ENCODE results near the gene SEPTIN12. TPM values are rescaled to one million over a fixed set of nuclear protein-coding genes. Genes with fewer than 3 reads are reported as not detected.

The SEPTIN12 gene
- total and polyA plus RNA-seq, 3 donors from 2014 or later, result 61.0 to 310 (median 68.1) TPM

DNA sequence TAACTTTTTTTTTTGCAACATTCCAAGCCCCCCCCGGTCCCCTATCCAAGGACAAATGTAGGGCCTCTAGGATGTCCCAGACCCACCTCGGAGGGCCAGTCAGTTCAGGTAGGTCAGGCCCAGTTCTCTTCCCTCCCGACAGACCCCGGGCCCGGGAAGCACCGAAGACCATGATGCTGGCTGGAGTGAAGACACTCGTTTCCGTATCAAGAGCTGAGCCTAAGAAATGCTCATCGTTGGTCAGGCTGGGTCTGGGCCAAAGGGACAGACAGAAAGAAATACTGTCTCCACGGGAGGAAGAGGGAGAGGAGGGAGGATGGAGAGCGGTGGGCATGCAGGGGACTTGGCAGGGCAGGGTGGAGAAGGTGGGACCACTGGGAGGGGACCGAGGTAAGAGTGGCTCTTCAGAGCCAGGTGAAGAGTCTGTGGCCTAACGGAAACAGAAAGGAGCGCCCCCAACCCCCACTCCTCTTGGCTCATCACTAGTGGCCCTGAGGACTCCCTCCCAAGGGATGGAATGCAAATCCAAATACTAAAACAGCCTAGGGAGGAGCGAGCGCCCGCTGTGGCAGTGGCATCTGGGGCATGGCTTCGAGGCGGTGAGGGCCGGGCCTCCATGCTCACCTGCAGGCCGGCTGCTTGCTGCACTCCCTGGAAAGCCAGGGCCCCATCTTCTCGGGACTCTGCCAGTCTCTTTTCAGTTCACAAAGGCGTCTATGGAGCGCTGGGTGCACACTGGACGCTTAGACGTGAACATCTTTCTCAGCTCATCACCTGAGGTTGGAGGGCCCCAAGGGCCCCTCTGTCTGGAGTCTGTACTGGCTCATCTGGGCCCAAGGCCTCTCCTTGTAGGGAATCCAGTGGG, 16.0 kb upstream of the SEPTIN12 start:
- 68 to 78% methylated on average over 24 to 25 of the region's 26 CpGs for WGBS, 2 donors
- Histone ChIP-seq H3K36me3 (ENCODE audit: low read depth, missing control alignments) (no peaks in the 10 kb centered on the region), H3K4me1 (peaks cover 12% of the 10 kb centered on the region), H3K9me3 (no peaks in the 10 kb centered on the region), H3K4me3 (no peak overlapping the region), H3K27ac (peak overlapping the region in 1 of 2 donors; percentile 42), H3K27me3 (no peaks in the 10 kb centered on the region)
- intact Hi-C loops (cut with DNase I; ENCODE audit: low total_unique reads), result no loop called here
- no peak for DNase-seq
- TF ChIP-seq POLR2A (IDR thresholded peaks at IDR 0.05), result no peak
- TF ChIP-seq, protein P1, sequence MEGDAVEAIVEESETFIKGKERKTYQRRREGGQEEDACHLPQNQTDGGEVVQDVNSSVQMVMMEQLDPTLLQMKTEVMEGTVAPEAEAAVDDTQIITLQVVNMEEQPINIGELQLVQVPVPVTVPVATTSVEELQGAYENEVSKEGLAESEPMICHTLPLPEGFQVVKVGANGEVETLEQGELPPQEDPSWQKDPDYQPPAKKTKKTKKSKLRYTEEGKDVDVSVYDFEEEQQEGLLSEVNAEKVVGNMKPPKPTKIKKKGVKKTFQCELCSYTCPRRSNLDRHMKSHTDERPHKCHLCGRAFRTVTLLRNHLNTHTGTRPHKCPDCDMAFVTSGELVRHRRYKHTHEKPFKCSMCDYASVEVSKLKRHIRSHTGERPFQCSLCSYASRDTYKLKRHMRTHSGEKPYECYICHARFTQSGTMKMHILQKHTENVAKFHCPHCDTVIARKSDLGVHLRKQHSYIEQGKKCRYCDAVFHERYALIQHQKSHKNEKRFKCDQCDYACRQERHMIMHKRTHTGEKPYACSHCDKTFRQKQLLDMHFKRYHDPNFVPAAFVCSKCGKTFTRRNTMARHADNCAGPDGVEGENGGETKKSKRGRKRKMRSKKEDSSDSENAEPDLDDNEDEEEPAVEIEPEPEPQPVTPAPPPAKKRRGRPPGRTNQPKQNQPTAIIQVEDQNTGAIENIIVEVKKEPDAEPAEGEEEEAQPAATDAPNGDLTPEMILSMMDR (IDR thresholded peaks at IDR 0.05), result no peak

DNA sequence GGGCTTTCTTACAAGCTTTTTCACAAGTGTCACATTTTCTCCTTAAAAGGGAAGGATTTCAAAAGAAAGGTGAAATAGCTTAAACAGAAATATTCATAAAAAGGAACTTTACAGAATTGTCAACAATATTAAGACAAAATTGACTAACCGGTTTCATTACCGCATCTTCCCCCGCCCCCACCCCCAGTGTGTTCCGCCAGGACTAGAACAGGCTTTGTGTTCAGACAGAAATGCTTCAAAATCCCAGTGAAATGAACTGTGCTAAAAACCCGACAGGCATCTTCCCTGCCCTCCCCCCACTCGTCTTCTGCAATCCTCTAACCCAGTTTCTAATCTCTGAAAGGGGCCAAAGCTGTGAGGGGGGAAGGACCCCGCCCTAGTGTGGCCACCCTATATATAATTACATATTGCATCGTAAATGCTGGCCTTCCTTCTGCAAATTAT, 15.3 kb upstream of the SEPTIN12 start:
- Histone ChIP-seq H3K9me3 (no peaks in the 10 kb centered on the region), H3K4me1 (peaks cover 12% of the 10 kb centered on the region), H3K36me3 (ENCODE audit: low read depth, missing control alignments) (no peaks in the 10 kb centered on the region), H3K27me3 (no peaks in the 10 kb centered on the region), H3K27ac (peak overlapping the region in 1 of 2 donors; percentile 88), H3K4me3 (peak overlapping the region; percentile 77 to 80)
- intact Hi-C loops (cut with DNase I; ENCODE audit: low total_unique reads), result no loop called here
- DNase-seq, result no peak
- 37 to 38% methylated on average over 8 of the region's 8 CpGs for WGBS, 2 donors
- TF ChIP-seq, protein P1 (IDR thresholded peaks at IDR 0.05), result no peak
- no peak for TF ChIP-seq POLR2A (IDR thresholded peaks at IDR 0.05)

DNA sequence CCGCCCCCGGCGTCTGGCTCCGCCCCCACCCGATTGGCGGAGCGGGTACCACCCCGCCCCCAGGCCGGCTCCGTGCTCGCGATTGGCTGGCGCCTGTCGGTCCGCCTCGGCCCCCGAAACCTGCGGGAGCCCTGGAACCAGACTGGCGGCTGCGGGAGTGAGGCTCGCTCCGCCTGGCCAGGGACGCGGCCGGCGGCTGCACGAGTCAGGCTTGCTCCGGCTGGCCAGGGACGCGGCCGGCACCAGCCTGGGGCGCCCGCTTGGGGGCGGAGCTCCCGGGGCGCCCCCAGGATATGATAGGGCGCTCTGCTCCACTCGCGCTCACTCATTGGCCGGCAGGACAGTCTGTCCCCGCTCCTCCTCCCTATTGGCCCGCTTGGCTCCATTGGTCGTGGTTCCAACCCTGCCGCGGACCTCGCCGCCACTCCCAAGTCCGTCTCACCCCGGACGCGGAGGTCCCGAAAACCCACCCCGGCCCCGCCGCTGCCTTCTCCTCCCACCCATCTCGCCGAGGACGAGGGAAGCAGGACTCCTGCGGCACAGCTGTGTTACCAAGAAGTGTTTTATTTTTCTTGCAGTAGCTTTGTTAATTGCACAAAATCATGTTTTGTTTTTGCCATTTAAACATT, 14.6 kb upstream of the SEPTIN12 start:
- Histone ChIP-seq H3K27me3 (no peaks in the 10 kb centered on the region), H3K27ac (peak overlapping the region; percentile 88 to 93), H3K4me3 (peak overlapping the region; percentile 77 to 80), H3K9me3 (no peaks in the 10 kb centered on the region), H3K4me1 (peaks cover 12% of the 10 kb centered on the region), H3K36me3 (ENCODE audit: low read depth, missing control alignments) (no peaks in the 10 kb centered on the region)
- intact Hi-C loops (cut with DNase I; ENCODE audit: low total_unique reads), result no loop called here
- peak; percentile 96 for DNase-seq
- no peak for TF ChIP-seq POLR2A (IDR thresholded peaks at IDR 0.05)
- TF ChIP-seq, protein P1 (IDR thresholded peaks at IDR 0.05), result peak in 1 of 3 experiments; percentile 38
- 0% methylated on average over 16 to 31 of the region's 59 CpGs for WGBS, 2 donors

DNA sequence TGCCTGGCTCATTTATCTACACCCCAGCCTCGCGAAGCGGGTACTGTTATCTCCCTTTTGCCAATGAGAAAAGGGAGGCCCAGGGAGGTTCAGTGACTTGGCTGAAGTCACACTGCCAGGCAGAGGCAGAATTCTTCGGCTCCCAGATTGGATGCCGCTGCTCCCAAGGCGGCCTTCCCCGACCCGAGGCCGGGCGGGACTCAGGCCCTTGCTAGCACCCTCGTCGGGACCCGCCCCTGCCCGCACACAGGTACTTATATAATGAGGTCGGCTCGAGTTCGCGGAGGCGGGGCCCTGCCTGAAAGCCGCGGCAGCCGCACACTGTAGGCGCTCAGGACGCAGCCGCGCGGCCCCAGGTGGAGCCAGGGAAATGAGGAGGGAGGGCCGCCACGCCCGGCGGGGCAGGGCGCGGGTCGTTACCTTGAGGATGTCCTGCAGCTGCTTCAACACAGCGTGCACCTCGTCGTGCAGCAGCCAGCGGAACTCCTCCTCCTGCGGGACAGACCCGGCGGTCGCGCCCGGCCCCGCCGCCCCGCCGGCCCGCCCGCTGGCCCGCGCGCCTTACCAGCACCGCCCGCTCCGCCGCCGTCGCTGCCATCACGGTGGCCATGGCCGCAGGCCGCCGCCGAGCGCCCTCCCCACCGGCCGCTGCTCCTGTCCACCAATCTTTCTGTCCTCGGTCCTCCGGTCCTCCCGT, 14.0 kb upstream of the SEPTIN12 start, which contains the start of gene ROGDI:
TSS of gene ROGDI (minus strand) at position 672 of the 697 bp plus-strand sequence. CDS start at position 610, 62 bp downstream.
- intact Hi-C loops (cut with DNase I; ENCODE audit: low total_unique reads), result no loop called here

More for the DNA sequence above, 14.0 kb upstream of the SEPTIN12 start, which contains the start of gene ROGDI:
- Histone ChIP-seq H3K27ac (peak within 1 kb of the TSS; percentile 88 to 93), H3K4me3 (peak within 1 kb of the TSS; percentile 77 to 80), H3K27me3 (no peaks in the 10 kb centered on the region), H3K9me3 (no peaks in the 10 kb centered on the region), H3K4me1 (peaks cover 12% of the 10 kb centered on the region), H3K36me3 (ENCODE audit: low read depth, missing control alignments) (no peaks in the 10 kb centered on the region)
- TF ChIP-seq POLR2A (IDR thresholded peaks at IDR 0.05), result no peak
- TF ChIP-seq, protein P1 (IDR thresholded peaks at IDR 0.05), result no peak
- WGBS, 2 donors, result 0% methylated on average over 4 to 50 of the region's 70 CpGs
- DNase-seq, result peak; percentile 86

Measured in testis (tissue), 3 donors.